Stimulated activated CD4-positive, alpha-beta T cell treated with anti-CD3 and anti-CD28 coated beads, Interleukin-15, amount 100 ng/mL, for 1 hour (primary cell): Measurements from ENCODE around the gene ELL3.
"Not testable (repeated sequence)": the region's sequence is repeated elsewhere in the genome, so short reads cannot be mapped to it uniquely, and the experiment has no call there.

ENCODE experiments used
- DNase-seq, 2 donors: peaks; one replicate each; pipeline ENCODE4 v3.0.0-alpha.2; 2020; ENCODE audit warnings: low read depth in 1 of 2, low spot score in 1 of 2

The ELL3 gene

DNA sequence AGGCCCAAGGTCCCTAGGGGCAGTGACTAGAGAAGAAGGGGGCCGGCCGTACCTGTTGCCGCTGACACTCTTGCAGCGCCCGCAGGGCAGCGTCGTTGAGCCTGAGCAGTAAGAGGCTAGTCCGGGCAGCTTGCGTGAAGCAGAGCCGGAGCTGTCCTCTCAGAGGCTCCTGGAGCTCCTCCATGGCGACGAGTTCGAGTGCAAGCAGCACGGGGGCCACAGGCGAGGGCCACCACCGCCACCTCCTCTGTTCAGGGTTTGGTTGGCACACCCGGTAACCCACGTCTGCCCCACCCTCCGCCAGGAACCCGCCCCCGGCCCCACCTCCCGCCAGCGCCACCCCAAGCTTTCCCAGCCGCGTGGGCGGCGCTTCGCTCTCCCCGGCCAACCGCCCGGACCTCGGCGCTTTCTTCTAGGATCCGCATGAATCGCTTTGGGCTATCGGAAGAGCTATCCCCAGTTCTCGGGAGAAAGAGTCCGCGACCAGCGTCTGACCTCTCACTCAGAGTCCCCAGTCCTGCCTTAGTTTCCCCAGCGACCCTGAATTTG is at the start of gene ELL3:
Gene ELL3 (minus strand): TSS at position 249 of the 549 bp plus-strand sequence. CDS start 65 bp downstream, at position 184.
- peak; percentile 54 to 66 for DNase-seq

DNA sequence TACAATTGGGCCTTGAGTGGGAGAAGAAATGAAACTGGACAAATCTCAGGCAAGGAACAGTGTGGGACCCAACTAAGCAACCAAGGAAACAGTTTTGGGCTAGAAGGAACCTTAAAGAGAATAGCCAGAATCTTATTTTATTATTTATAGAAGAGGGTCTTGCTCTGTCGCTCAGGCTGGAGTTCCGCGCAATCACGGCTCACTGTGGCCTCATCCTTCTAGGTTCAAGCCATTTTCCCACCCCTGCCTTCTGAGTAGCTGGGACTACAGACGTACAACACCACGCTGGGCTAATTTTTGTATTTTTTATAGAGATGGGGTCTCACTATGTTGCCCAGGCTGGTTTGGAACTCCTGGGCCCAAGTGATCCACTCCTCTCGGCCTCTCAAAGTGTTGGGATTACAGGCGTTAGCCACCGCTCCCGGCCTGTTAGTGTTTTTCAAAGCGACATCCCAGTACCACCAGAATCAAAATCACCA is 49.3 kb upstream of the ELL3 start:
- DNase-seq: no peak

- DNase-seq: not testable (repeated sequence)
These were observed 48.5 kb upstream of the ELL3 start for GRCh38 chr15:43825305-43825704.

- DNase-seq: peak; percentile 75 to 79
These were observed 47.8 kb upstream of the ELL3 start, which contains the start of gene MFAP1 for GRCh38 chr15:43824302-43825246. TSS of gene MFAP1 (minus strand) at chr15:43824690. CDS start at chr15:43824569, 121 bp downstream.

- DNase-seq: no peak
These were observed 44.7 kb upstream of the ELL3 start for GRCh38 chr15:43821505-43821904.

GRCh38 chr15:43815064-43815463 is 38.3 kb upstream of the ELL3 start:
- not testable (repeated sequence) for DNase-seq

DNA sequence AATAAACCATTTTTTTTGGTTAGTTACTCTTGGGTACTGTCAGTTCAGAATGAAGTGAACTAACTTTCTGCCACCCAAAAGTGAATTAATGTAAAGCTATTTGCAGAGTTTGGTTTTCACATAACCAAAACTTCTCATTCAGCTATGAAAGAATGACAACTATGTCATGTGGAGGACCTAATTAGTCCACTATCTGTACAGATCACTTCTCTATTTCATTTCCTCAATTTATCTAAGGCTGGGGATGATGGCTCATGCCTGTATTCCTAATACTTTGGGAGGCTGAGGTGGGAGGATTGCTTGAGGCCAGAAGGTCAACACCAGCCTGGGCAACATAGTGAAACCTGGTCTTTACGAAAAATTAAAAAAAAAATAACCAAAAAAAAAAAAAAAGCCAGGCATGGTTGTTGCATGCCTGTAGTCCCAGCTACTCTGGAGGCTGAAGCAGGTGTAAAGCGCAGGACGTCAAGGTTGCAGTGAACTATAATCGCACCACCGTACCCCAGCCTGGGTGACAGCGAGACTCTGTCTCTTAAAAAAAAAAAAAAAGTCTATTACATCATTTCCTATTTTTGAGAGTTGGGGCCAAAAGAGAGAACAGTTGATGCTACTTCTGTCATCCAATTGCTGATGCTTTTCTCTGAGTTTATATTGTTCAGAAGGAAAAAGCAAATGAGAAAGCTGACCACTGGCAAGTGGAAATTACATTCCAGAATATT is 32.4 kb upstream of the ELL3 start:
- DNase-seq: no peak

GRCh38 chr15:43808435-43808950 is 31.7 kb upstream of the ELL3 start:
- DNase-seq: no peak

DNA sequence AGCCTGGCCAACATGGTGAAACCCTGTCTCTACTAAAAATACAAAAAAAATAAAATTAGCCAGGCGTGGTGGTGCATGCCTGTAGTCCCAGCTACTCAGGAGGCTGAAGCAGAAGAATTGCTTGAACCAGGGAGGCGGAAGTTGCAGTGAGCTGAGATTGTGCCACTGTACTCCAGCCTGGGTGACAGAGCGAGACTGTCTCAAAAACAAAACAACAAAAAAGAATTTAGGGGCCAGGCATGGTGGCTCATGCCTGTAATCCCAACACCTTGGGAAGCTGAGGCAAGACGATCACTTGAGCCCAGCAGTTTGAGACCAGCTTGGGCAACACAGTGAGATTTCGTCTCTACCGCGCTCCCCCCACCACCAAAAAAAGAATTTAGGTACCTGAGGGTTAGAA is 25.9 kb upstream of the ELL3 start:
- DNase-seq: not testable (repeated sequence)

GRCh38 chr15:43800286-43801141 is 23.7 kb upstream of the ELL3 start, which contains the start of gene HYPK:
TSS of gene HYPK (plus strand) at chr15:43800599. CDS start at chr15:43800623, 24 bp downstream.
- DNase-seq: peak; percentile 83 to 84

- no peak for DNase-seq
These were observed 23.1 kb upstream of the ELL3 start, which contains the start of gene SERINC4 for GRCh38 chr15:43799945-43800285. TSS of gene SERINC4 (minus strand) at chr15:43800220. CDS start at chr15:43799986, 234 bp downstream.

GRCh38 chr15:43799209-43799944 is 22.6 kb upstream of the ELL3 start:
- no peak for DNase-seq

DNA sequence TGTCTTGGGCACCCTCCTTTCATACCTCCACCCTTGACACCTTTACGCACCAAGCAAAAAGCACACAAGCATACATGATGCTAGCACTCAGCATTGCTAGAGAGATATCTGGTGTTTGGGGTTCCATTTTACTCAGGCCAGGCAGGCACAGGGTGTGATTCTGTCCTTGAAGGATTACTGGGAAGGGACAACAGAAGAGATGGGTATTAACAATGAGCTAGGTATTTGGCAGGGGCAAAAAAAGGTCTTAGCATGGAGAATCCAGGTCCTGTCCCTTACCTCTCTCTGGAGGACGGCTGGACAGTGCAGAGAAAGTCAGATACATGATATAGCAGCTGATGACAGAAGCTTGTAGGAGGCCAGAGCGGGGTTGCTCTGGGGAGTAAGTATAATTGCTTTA is 19.8 kb upstream of the ELL3 start:
- no peak for DNase-seq

GRCh38 chr15:43795997-43796396 is 19.2 kb upstream of the ELL3 start:
- DNase-seq: no peak

- no peak for DNase-seq
These were observed 18.4 kb upstream of the ELL3 start for GRCh38 chr15:43795197-43795596.

GRCh38 chr15:43794269-43795037 is 17.7 kb upstream of the ELL3 start:
- DNase-seq: no peak

GRCh38 chr15:43793647-43794046 is 16.9 kb upstream of the ELL3 start:
- no peak for DNase-seq

GRCh38 chr15:43792761-43793476 is 16.2 kb upstream of the ELL3 start:
- no peak for DNase-seq
